IMR-90 (cell line): ENCODE results near the gene MT1G. TPM values are rescaled to one million over a fixed set of nuclear protein-coding genes. Genes with fewer than 3 reads are reported as not detected.

Experiments
- ATAC-seq: fragments of 200-7000 bp; cut with Tn5 transposase; 2 replicates; pipeline ENCODE4 v1.9.1; 2020; ENCODE audit warnings: low read depth, mild to moderate bottlenecking, moderate library complexity
- BruUV-seq: library from RNA; stranded (reverse); fragments of 400-500 nt; replicated peaks from 2 replicates; lab custom pipeline; 2021; lab: Mats Ljungman, UMichigan
- CTCF ChIA-PET: fragments of 300-600 bp; formaldehyde crosslinking; extraction: SDS; loops from one replicate; lab custom pipeline; 2021; ENCODE audit warnings: antibody characterized with exemption; lab: Yijun Ruan, JAX
- POLR2A ChIA-PET: fragments of 300-600 bp; sonication (Branson Sonifier 250); formaldehyde crosslinking; loops from one replicate; lab custom pipeline; 2022; ENCODE audit warnings: antibody characterized with exemption; ENCODE audit not compliant: unreplicated experiment; lab: Charles Lee
- DNase-seq: peaks from one replicate; pipeline ENCODE4 v3.0.0; 2013
- H2AFZ ChIP-seq: replicated peaks from 2 replicates; pipeline ENCODE3; 2013; ENCODE audit warnings: low read length, mild to moderate bottlenecking; ENCODE audit not compliant: poor library complexity
- H2AK5ac ChIP-seq: 2 replicates; pipeline ENCODE4 v1.6.1; 2013; ENCODE audit warnings: low read depth, low read length, inconsistent platforms
- H2AK9ac ChIP-seq: replicated peaks from 2 replicates; pipeline ENCODE3; 2013; ENCODE audit warnings: mild to moderate bottlenecking, low read depth, low read length, moderate library complexity; ENCODE audit not compliant: poor library complexity
- H2BK120ac ChIP-seq: 2 replicates; pipeline ENCODE4 v1.6.1; 2013; ENCODE audit warnings: low read depth, low read length, inconsistent platforms
- H2BK15ac ChIP-seq: 3 replicates; pipeline ENCODE4 v1.6.1; 2013; ENCODE audit warnings: low read depth, low read length, inconsistent platforms
- H2BK20ac ChIP-seq: 2 replicates; pipeline ENCODE4 v1.6.1; 2013; ENCODE audit warnings: low read depth, mild to moderate bottlenecking, inconsistent platforms, low read length, moderate library complexity
- H2BK5ac ChIP-seq: 2 replicates; pipeline ENCODE4 v1.6.1; 2013; ENCODE audit warnings: mild to moderate bottlenecking, low read depth, low read length, inconsistent platforms; ENCODE audit not compliant: poor library complexity, severe bottlenecking
- H3K14ac ChIP-seq: replicated peaks from 2 replicates; pipeline ENCODE4 v1.6.1; 2013; ENCODE audit warnings: low read depth, low read length, inconsistent platforms
- H3K18ac ChIP-seq: 2 replicates; pipeline ENCODE4 v1.6.1; 2013; ENCODE audit warnings: low read depth, low read length, control low read depth
- H3K23ac ChIP-seq: 2 replicates; pipeline ENCODE4 v1.6.1; 2013; ENCODE audit warnings: low read depth, low read length, inconsistent platforms
- H3K27ac ChIP-seq: 2 replicates; pipeline ENCODE4 v1.5.1; 2013; ENCODE audit warnings: mild to moderate bottlenecking, control low read depth, low read length; ENCODE audit not compliant: insufficient read depth
- H3K27me3 ChIP-seq: 2 replicates; pipeline ENCODE4 v1.6.1; 2013; ENCODE audit warnings: low read length; ENCODE audit not compliant: control insufficient read depth, insufficient read depth
- H3K36me3 ChIP-seq: 2 replicates; pipeline ENCODE4 v1.6.1; 2013; ENCODE audit warnings: low read length, mixed read lengths; ENCODE audit not compliant: control insufficient read depth, insufficient read depth
- H3K4ac ChIP-seq: 2 replicates; pipeline ENCODE4 v1.6.1; 2013; ENCODE audit warnings: low read depth, low read length, inconsistent platforms
- H3K4me1 ChIP-seq: 2 replicates; pipeline ENCODE4 v1.6.1; 2013; ENCODE audit warnings: low read length, mixed read lengths; ENCODE audit not compliant: control insufficient read depth, insufficient read depth
- H3K4me2 ChIP-seq: 2 replicates; pipeline ENCODE4 v1.6.1; 2013; ENCODE audit warnings: low read depth, mild to moderate bottlenecking, control low read depth, low read length, moderate library complexity
- H3K4me3 ChIP-seq: 2 replicates; pipeline ENCODE4 v1.5.1; 2013; ENCODE audit warnings: low read depth, mild to moderate bottlenecking, control low read depth, low read length, moderate library complexity; ENCODE audit not compliant: insufficient read depth
- H3K56ac ChIP-seq: 2 replicates; pipeline ENCODE4 v1.6.1; 2013; ENCODE audit warnings: low read length, inconsistent platforms; ENCODE audit not compliant: insufficient read depth; ENCODE audit errors: extremely low read depth
- H3K79me1 ChIP-seq, 2 experiments: 2 replicates each; pipeline ENCODE4 v1.6.1; 2013; ENCODE audit warnings: low read length in 2 of 2, inconsistent platforms in 1 of 2, low read depth in 1 of 2
- H3K9ac ChIP-seq: 2 replicates; pipeline ENCODE4 v1.6.1; 2013; ENCODE audit warnings: low read depth, low read length, control low read depth
- H3K9me1 ChIP-seq: 2 replicates; pipeline ENCODE4 v1.6.1; 2013; ENCODE audit warnings: low read length, inconsistent platforms; ENCODE audit not compliant: insufficient read depth
- H3K9me3 ChIP-seq: 2 replicates; pipeline ENCODE4 v1.6.1; 2013; ENCODE audit warnings: low read length; ENCODE audit not compliant: control insufficient read depth, insufficient read depth
- H4K20me1 ChIP-seq: 2 replicates; pipeline ENCODE4 v1.6.1; 2013; ENCODE audit warnings: low read length, inconsistent platforms; ENCODE audit not compliant: insufficient read depth
- H4K5ac ChIP-seq: 2 replicates; pipeline ENCODE4 v1.6.1; 2013; ENCODE audit warnings: mild to moderate bottlenecking, low read depth, low read length, control low read depth
- H4K8ac ChIP-seq, 2 experiments: 2 replicates each; pipeline ENCODE4 v1.6.1; 2013; ENCODE audit warnings: low read depth in 2 of 2, low read length in 2 of 2, control low read depth in 1 of 2, inconsistent platforms in 1 of 2
- H4K91ac ChIP-seq: 2 replicates; pipeline ENCODE4 v1.6.1; 2013; ENCODE audit warnings: low read depth, low read length, inconsistent platforms; ENCODE audit not compliant: insufficient read depth
- BHLHE40 ChIP-seq: fragments of 150-350 bp; IDR thresholded peaks from 2 replicates; pipeline ENCODE4 v1.6.1; 2016; ENCODE audit warnings: mild to moderate bottlenecking, low read depth, low read length
- CEBPB ChIP-seq: IDR thresholded peaks from 2 replicates; pipeline ENCODE4 v1.6.1; 2012; ENCODE audit warnings: low read depth, low read length, improper control_type of control experiment
- CHD1 ChIP-seq: IDR thresholded peaks from 2 replicates; pipeline ENCODE4 v1.6.1; 2012; ENCODE audit warnings: low read depth, low read length, improper control_type of control experiment
- CTCF ChIP-seq: conservative IDR thresholded peaks from 2 replicates; pipeline ENCODE4 v1.5.1; 2012; ENCODE audit warnings: mild to moderate bottlenecking, low read depth, low read length, improper control_type of control experiment
- ELK1 ChIP-seq: fragments of 150-350 bp; IDR thresholded peaks from 2 replicates; pipeline ENCODE4 v1.6.1; 2016; ENCODE audit warnings: low read depth, mild to moderate bottlenecking, low read length, moderate library complexity, borderline replicate concordance
- FOS ChIP-seq: fragments of 150-350 bp; IDR thresholded peaks from 2 replicates; pipeline ENCODE4 v1.6.1; 2016; ENCODE audit warnings: low read depth, low read length
- MAFK ChIP-seq: IDR thresholded peaks from 2 replicates; pipeline ENCODE4 v1.6.1; 2012; ENCODE audit warnings: low read depth, low read length, improper control_type of control experiment
- MAZ ChIP-seq: IDR thresholded peaks from 2 replicates; pipeline ENCODE4 v1.6.1; 2012; ENCODE audit warnings: low read depth, mild to moderate bottlenecking, low read length, improper control_type of control experiment, moderate library complexity, borderline replicate concordance
- NFE2L2 ChIP-seq: fragments of 150-350 bp; IDR thresholded peaks from 2 replicates; pipeline ENCODE4 v1.6.1; 2016; ENCODE audit warnings: low read depth, mild to moderate bottlenecking, low read length
- POLR2A ChIP-seq: IDR thresholded peaks from 2 replicates; pipeline ENCODE4 v1.6.1; 2012; ENCODE audit warnings: mild to moderate bottlenecking, low read depth, low read length
- RAD21 ChIP-seq: IDR thresholded peaks from 2 replicates; pipeline ENCODE4 v1.6.1; 2012; ENCODE audit warnings: low read length, improper control_type of control experiment
- RCOR1 ChIP-seq: IDR thresholded peaks from 2 replicates; pipeline ENCODE4 v1.6.1; 2012; ENCODE audit warnings: mild to moderate bottlenecking, low read length, improper control_type of control experiment; ENCODE audit not compliant: insufficient replicate concordance
- RFX5 ChIP-seq: IDR thresholded peaks from 2 replicates; pipeline ENCODE4 v1.8.0; 2012; ENCODE audit warnings: low read depth, mild to moderate bottlenecking, low read length, moderate library complexity
- SMC3 ChIP-seq: fragments of 150-350 bp; IDR thresholded peaks from 2 replicates; pipeline ENCODE4 v1.6.1; 2016; ENCODE audit warnings: low read depth, mild to moderate bottlenecking, antibody characterized with exemption, low read length, moderate library complexity
- USF2 ChIP-seq: fragments of 150-350 bp; IDR thresholded peaks from 2 replicates; pipeline ENCODE4 v1.6.1; 2017; ENCODE audit warnings: mild to moderate bottlenecking, antibody characterized with exemption, low read length, low read depth
- WGBS, 2 experiments: methylation state at CpG; one replicate each; pipeline versions ENCODE4 v1.1.5 to v1.1.7; 2013; ENCODE audit warnings: missing lambda C conversion rate in 2 of 2; ENCODE audit not compliant: insufficient read length in 1 of 2; ENCODE audit errors: extremely low coverage in 2 of 2; 5-methylcytosine and 5-hydroxymethylcytosine counted together
- dilution Hi-C: fragments of 300-500 bp; cut with HindIII; formaldehyde crosslinking; loops from one replicate; pipeline ENCODE4 v1.14.3; 2018; ENCODE audit warnings: low sequenced_read_pairs; ENCODE audit not compliant: unreplicated experiment
- in situ Hi-C: fragments of 300-500 bp; cut with MboI; formaldehyde crosslinking; loops from 3 replicates; pipeline ENCODE4 v1.14.3; 2019; ENCODE audit warnings: low sequenced_read_pairs, inconsistent platforms, mixed read lengths
- intact Hi-C: fragments of 100-400 bp; cut with micrococcal nuclease; formaldehyde crosslinking; loops from 2 replicates; pipeline ENCODE4 v1.10.0; 2022
- polyA plus RNA-seq, 3 experiments: library from polyadenylated mRNA; depleted of rRNA; stranded (reverse); fragments of >200 nt; gene quantifications; 2 replicates each; pipeline ENCODE4 v1.2.3, GENCODE V29; 2012; ENCODE audit warnings: low replicate concordance in 1 of 3
- total RNA-seq: library from RNA; depleted of rRNA; stranded (reverse); fragments of >200 nt; gene quantifications from 2 replicates; pipeline ENCODE4 v1.2.3, GENCODE V29; 2012

MT1G gene
- total and polyA plus RNA-seq, 2 of the 4 experiments (the other 2 are of a cell fraction): 0.48 TPM; not detected in 1

DNA sequence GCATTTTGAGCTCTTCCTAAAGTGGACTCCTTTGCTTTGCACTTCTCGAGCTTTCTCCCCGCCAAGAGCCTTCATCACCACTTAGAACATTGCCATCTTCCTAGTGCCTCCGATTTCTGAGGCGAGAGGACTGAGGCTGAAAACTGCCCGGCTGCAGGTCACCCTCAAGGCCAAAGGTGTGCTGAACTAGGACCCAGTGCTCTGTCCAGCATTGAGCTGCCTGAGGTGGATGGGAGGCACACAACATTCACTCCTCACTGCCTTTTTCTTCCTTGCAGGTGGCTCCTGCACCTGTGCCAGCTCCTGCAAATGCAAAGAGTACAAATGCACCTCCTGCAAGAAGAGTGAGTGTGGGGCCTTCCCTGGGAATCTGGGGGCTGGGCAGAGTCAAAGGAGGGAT lies 24.0 kb downstream of the MT1G start:
- ATAC-seq (no peak), DNase-seq (no peak)
- Histone ChIP-seq H2BK5ac (no peak overlapping the region), H3K27ac (no peak overlapping the region), H3K27me3 (peaks cover 91% of the 10 kb centered on the region), H4K20me1 (no peaks in the 10 kb centered on the region; the same call in 1 of the 2 replicates), H3K4ac (no peak overlapping the region), H3K23ac (no peak overlapping the region), H3K4me2 (no peak overlapping the region), H4K5ac (no peak overlapping the region), H3K4me1 (no peaks in the 10 kb centered on the region), H4K8ac (no peak overlapping the region), H3K79me1 (no peaks in the 10 kb centered on the region), H2BK20ac (no peak overlapping the region), H3K18ac (no peak overlapping the region), H4K91ac (no peak overlapping the region), H3K56ac (no peak overlapping the region), H3K9ac (no peak overlapping the region), H2BK15ac (no peak overlapping the region), H2AK9ac (no peak overlapping the region), H3K14ac (no peak overlapping the region), H2AFZ (no peak overlapping the region), H3K9me3 (0 out of 2 replicates have a peak, but pooled peaks cover 2% of the 10 kb centered on the region), H3K9me1 (0 out of 2 replicates have a peak, but pooled peaks cover 3% of the 10 kb centered on the region), H2AK5ac (no peak overlapping the region), H3K4me3 (no peak overlapping the region), H2BK120ac (no peak overlapping the region), H3K36me3 (no peaks in the 10 kb centered on the region)
- CTCF ChIA-PET: no interaction called here
- WGBS, 2 experiments: 51% methylated on average over 3 of the region's 5 CpGs; no CpG with 5 or more reads in 1 of the 2 experiments
- dilution Hi-C loops (no loop called here), intact Hi-C loops (no loop called here), in situ Hi-C loops (no loop called here)
- TF ChIP-seq RAD21 (no peak), FOS (no peak), ELK1 (no peak), CEBPB (no peak), MAFK (no peak), SMC3 (no peak), RFX5 (no peak), NFE2L2 (no peak), CHD1 (no peak), POLR2A (no peak), BHLHE40 (no peak), CTCF (no peak), RCOR1 (no peak), MAZ (no peak), USF2 (no peak)
- POLR2A ChIA-PET: no interaction called here
- BruUV-seq: no TSS peak
